Measurements from ENCODE around the gene ZIK1.

DNA sequence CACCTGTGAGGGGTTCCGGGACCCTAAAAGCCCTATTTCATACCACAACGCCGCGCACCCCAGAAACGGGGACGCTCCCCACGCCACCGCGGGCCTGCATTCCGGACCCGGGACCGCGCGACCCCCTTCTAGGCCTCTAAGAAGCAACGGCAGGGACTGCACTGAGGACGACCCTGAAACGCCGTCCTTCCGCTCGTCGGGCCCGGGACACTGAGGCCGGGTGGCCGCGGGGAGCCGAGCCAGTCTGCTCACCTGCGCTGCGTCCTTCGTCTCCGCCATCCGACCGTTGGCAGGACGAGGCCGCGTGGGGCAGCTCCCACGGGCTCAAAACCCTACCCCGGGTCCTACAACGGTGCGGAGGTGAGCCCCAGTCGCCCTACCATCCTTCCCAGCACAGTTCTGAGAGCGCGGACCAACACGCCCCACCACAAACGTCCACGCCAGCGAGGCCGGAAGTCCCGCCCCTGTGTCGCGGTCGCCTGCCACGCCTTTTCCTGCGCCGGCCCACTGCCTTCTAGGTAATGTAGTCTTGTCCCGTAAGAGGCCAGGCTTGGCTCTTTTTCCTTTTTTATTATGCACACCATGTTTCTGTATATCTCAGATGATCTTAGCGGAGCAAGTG, 24.4 kb upstream of the ZIK1 start, which contains the start of gene ZNF550:
- TF ChIP-seq, protein P1, sequence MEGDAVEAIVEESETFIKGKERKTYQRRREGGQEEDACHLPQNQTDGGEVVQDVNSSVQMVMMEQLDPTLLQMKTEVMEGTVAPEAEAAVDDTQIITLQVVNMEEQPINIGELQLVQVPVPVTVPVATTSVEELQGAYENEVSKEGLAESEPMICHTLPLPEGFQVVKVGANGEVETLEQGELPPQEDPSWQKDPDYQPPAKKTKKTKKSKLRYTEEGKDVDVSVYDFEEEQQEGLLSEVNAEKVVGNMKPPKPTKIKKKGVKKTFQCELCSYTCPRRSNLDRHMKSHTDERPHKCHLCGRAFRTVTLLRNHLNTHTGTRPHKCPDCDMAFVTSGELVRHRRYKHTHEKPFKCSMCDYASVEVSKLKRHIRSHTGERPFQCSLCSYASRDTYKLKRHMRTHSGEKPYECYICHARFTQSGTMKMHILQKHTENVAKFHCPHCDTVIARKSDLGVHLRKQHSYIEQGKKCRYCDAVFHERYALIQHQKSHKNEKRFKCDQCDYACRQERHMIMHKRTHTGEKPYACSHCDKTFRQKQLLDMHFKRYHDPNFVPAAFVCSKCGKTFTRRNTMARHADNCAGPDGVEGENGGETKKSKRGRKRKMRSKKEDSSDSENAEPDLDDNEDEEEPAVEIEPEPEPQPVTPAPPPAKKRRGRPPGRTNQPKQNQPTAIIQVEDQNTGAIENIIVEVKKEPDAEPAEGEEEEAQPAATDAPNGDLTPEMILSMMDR (IDR thresholded peaks at IDR 0.05; ENCODE audit: poor library complexity) = no peak
- TF ChIP-seq EZH2 (IDR thresholded peaks at IDR 0.05; ENCODE audit: borderline replicate concordance) (no peak), EZH2phosphoT487 (IDR thresholded peaks at IDR 0.05; ENCODE audit: low read depth, severe bottlenecking, unreplicated experiment) (no peak)
